B cell (primary cell): ENCODE results near the gene ABCC10. TPM values are rescaled to one million over a fixed set of nuclear protein-coding genes. Genes with fewer than 3 reads are reported as not detected.

Experiments used
- ATAC-seq: fragments of 200-7000 bp; cut with Tn5 transposase; one replicate; pipeline ENCODE4 v1.10.0; 2021; ENCODE audit warnings: low read depth, mild to moderate bottlenecking, moderate number of reproducible peaks, moderate library complexity
- CTCF ChIA-PET: fragments of 350-600 bp; sonication (Branson Sonifier 250); formaldehyde crosslinking; loops from one replicate; lab custom pipeline; 2021; ENCODE audit warnings: antibody characterized with exemption, inconsistent platforms; lab: Charles Lee
- POLR2A ChIA-PET: fragments of 350-600 bp; sonication (Branson Sonifier 250); formaldehyde crosslinking; loops from one replicate; lab custom pipeline; 2021; ENCODE audit warnings: antibody characterized with exemption; lab: Charles Lee
- DNase-seq: peaks from one replicate; pipeline ENCODE4 v3.0.0; 2013
- H2AFZ ChIP-seq: 2 replicates; pipeline ENCODE4 v1.6.1; 2012; ENCODE audit warnings: mild to moderate bottlenecking, low read depth, low read length; ENCODE audit not compliant: insufficient read depth, poor library complexity, severe bottlenecking
- H3K27ac ChIP-seq, 2 donors: 1 replicate in 1 of 2; 2 replicates in 1 of 2; pipeline ENCODE4 v1.5.1; 2012 to 2013; ENCODE audit warnings: low read length in 2 of 2, mild to moderate bottlenecking in 2 of 2, moderate library complexity in 1 of 2
- H3K27me3 ChIP-seq, 4 experiments: fragments of 200-600 bp in 1 of 4; sonication (generic) in 1 of 4; replicated peaks in 1 of 4; 1 replicate in 2 of 4; 2 replicates in 2 of 4; pipeline versions ENCODE4 v1.6.1 to v1.7.0; 2013 to 2016; ENCODE audit warnings: low read length in 3 of 4, mild to moderate bottlenecking in 2 of 4, mixed read lengths in 1 of 4, moderate library complexity in 1 of 4; ENCODE audit not compliant: insufficient read depth in 4 of 4, control insufficient read depth in 3 of 4; ENCODE audit errors: control extremely low read depth in 1 of 4
- H3K36me3 ChIP-seq, 2 experiments: replicated peaks in 1 of 2; 1 replicate in 1 of 2; 2 replicates in 1 of 2; pipeline versions ENCODE4 v1.6.1 to v1.7.1; 2013; ENCODE audit warnings: low read length in 1 of 2; ENCODE audit not compliant: insufficient read depth in 2 of 2, control insufficient read depth in 1 of 2; ENCODE audit errors: control extremely low read depth in 1 of 2, extremely low read depth in 1 of 2
- H3K4me1 ChIP-seq, 2 donors: fragments of 200-600 bp in 1 of 2; sonication (generic) in 1 of 2; 1 replicate in 1 of 2; 2 replicates in 1 of 2; pipeline versions ENCODE4 v1.5.1 to v1.6.1; 2013 to 2017; ENCODE audit warnings: low read length in 2 of 2; ENCODE audit not compliant: control insufficient read depth in 2 of 2, insufficient read depth in 2 of 2
- H3K4me2 ChIP-seq: replicated peaks from 2 replicates; pipeline ENCODE3; 2012; ENCODE audit warnings: mild to moderate bottlenecking, low read depth, low read length; ENCODE audit not compliant: poor library complexity, severe bottlenecking
- H3K4me3 ChIP-seq, 5 experiments: fragments of 200-600 bp in 1 of 5; sonication (generic) in 1 of 5; 1 replicate in 3 of 5; 2 replicates in 2 of 5; pipeline versions ENCODE4 v1.5.1 to v1.7.0; 2011 to 2016; ENCODE audit warnings: low read length in 4 of 5, mild to moderate bottlenecking in 4 of 5, low read depth in 2 of 5, control low read depth in 1 of 5, moderate library complexity in 1 of 5; ENCODE audit not compliant: insufficient read depth in 1 of 5; ENCODE audit errors: control extremely low read depth in 1 of 5, extremely low read depth in 1 of 5
- H3K79me2 ChIP-seq: fragments of 200-600 bp; sonication (generic); one replicate; pipeline ENCODE4 v1.6.0; 2016; ENCODE audit warnings: low read length; ENCODE audit not compliant: control insufficient read depth, insufficient read depth
- H3K9ac ChIP-seq: fragments of 200-600 bp; sonication (generic); 2 replicates; pipeline ENCODE4 v1.6.1; 2017; ENCODE audit warnings: mild to moderate bottlenecking, low read length, moderate library complexity
- H3K9me3 ChIP-seq, 3 donors: one replicate each; pipeline versions ENCODE4 v1.6.1 to v1.7.1; 2013; ENCODE audit warnings: low read length in 2 of 3; ENCODE audit not compliant: control insufficient read depth in 2 of 3, insufficient read depth in 1 of 3; ENCODE audit errors: control extremely low read depth in 1 of 3
- H4K20me1 ChIP-seq: 2 replicates; pipeline ENCODE4 v1.6.0; 2012; ENCODE audit warnings: mild to moderate bottlenecking, low read length; ENCODE audit not compliant: insufficient read depth, control insufficient read depth, poor library complexity, severe bottlenecking
- H3K27ac Mint-ChIP-seq: one replicate; pipeline ENCODE4 v1.8.0; 2021; ENCODE audit warnings: mixed read lengths
- H3K27me3 Mint-ChIP-seq: one replicate; pipeline ENCODE4 v1.8.0; 2021; ENCODE audit warnings: mixed read lengths
- H3K4me1 Mint-ChIP-seq: one replicate; pipeline ENCODE4 v1.8.0; 2021; ENCODE audit warnings: mixed read lengths
- H3K4me3 Mint-ChIP-seq: one replicate; pipeline ENCODE4 v1.8.0; 2021; ENCODE audit warnings: mixed read lengths
- H3K9me3 Mint-ChIP-seq: one replicate; pipeline ENCODE4 v1.8.0; 2022; ENCODE audit warnings: mixed read lengths; ENCODE audit not compliant: insufficient read depth
- CTCF ChIP-seq: fragments of 200-600 bp; IDR thresholded peaks from one replicate; pipeline ENCODE4 v1.8.0; 2022; ENCODE audit warnings: antibody characterized with exemption, mild to moderate bottlenecking
- EZH2 ChIP-seq: IDR thresholded peaks from 2 replicates; pipeline ENCODE4 v1.6.1; 2012; ENCODE audit warnings: borderline replicate concordance, low read depth, mild to moderate bottlenecking, moderate library complexity, low read length; ENCODE audit not compliant: insufficient read depth, poor library complexity, severe bottlenecking
- WGBS: methylation state at CpG from one replicate; pipeline ENCODE4 v1.1.5; 2013; ENCODE audit warnings: missing lambda C conversion rate; ENCODE audit not compliant: insufficient coverage; 5-methylcytosine and 5-hydroxymethylcytosine counted together
- intact Hi-C: fragments of 100-400 bp; cut with micrococcal nuclease; formaldehyde crosslinking; loops from one replicate; pipeline ENCODE4 v1.10.0; 2022
- polyA plus RNA-seq: library from polyadenylated mRNA; depleted of rRNA; stranded (reverse); fragments of >200 nt; gene quantifications from 2 replicates; pipeline ENCODE4 v1.2.3, GENCODE V29; 2012
- total RNA-seq, 2 donors: library from RNA; stranded (reverse); fragments of 120-200 nt in 1 of 2; gene quantifications; 1 replicate in 1 of 2; 2 replicates in 1 of 2; pipeline versions ENCODE4 v1.2.3 to v1.2.4, GENCODE V29; 2013 to 2022

Gene ABCC10
- total and polyA plus RNA-seq, 2 donors (not counting 1 experiment from before 2014, with no cell fraction given) = 39.5 to 71.5 TPM

- CTCF ChIA-PET = interaction anchor here (1.0 kb wide), 1 partner anchor 50 kb away, joined by 3 read pairs; no protein-coding TSS in a partner anchor
- H3K4me2 ChIP-seq = no peak overlapping the region
- no peaks in the 10 kb centered on the region for H3K9me3 ChIP-seq
- no peak for TF ChIP-seq EZH2
- TF ChIP-seq CTCF = no peak
- no peaks in the 10 kb centered on the region for H3K4me1 Mint-ChIP-seq
- 98% methylated on average over 15 of the region's 16 CpGs for WGBS
- H3K27me3 ChIP-seq = no peaks in the 10 kb centered on the region
- H3K27ac ChIP-seq = no peak overlapping the region
- no peak overlapping the region for H2AFZ ChIP-seq
- H3K4me3 ChIP-seq = no peak overlapping the region
- no peaks in the 10 kb centered on the region for H3K9me3 Mint-ChIP-seq
- peaks cover 0 to 66% of the 10 kb centered on the region in 2 experiments for H3K36me3 ChIP-seq
- H3K79me2 ChIP-seq = no peaks in the 10 kb centered on the region
- POLR2A ChIA-PET = no interaction called here
- no peak overlapping the region for H3K27ac Mint-ChIP-seq
- ATAC-seq (no peak), DNase-seq (no peak)
- H4K20me1 ChIP-seq = no peaks in the 10 kb centered on the region
- H3K9ac ChIP-seq = no peak overlapping the region
- no peak overlapping the region for H3K4me3 Mint-ChIP-seq
- no peaks in the 10 kb centered on the region for H3K4me1 ChIP-seq
- H3K27me3 Mint-ChIP-seq = no peaks in the 10 kb centered on the region
- intact Hi-C loops = no loop called here
Observed at GRCh38 chr6:43447604-43448003, 20.3 kb downstream of the ABCC10 start.

- Histone ChIP-seq H3K36me3 (peaks cover 0 to 57% of the 10 kb centered on the region in 2 experiments), H3K79me2 (no peaks in the 10 kb centered on the region), H3K27me3 (no peaks in the 10 kb centered on the region), H3K4me3 (no peak overlapping the region), H2AFZ (no peak overlapping the region), H3K27ac (no peak overlapping the region), H4K20me1 (no peaks in the 10 kb centered on the region), H3K4me2 (no peak overlapping the region), H3K9me3 (no peaks in the 10 kb centered on the region), H3K9ac (no peak overlapping the region), H3K4me1 (no peaks in the 10 kb centered on the region)
- ChIA-PET POLR2A (no interaction called here), CTCF (interaction anchor here (0.9 to 1.0 kb wide), 2 partner anchors 51 to 59 kb away, joined by 3 read pairs; no protein-coding TSS in a partner anchor)
- no peaks in the 10 kb centered on the region for H3K27me3 Mint-ChIP-seq
- intact Hi-C loops = no loop called here
- DNase-seq (no peak), ATAC-seq (no peak)
- no peaks in the 10 kb centered on the region for H3K4me1 Mint-ChIP-seq
- no peaks in the 10 kb centered on the region for H3K9me3 Mint-ChIP-seq
- H3K4me3 Mint-ChIP-seq = no peak overlapping the region
- no peak overlapping the region for H3K27ac Mint-ChIP-seq
- WGBS = 100% methylated on average over 3 of the region's 4 CpGs
- no peak for TF ChIP-seq CTCF
- no peak for TF ChIP-seq EZH2
Observed at GRCh38 chr6:43448916-43449315, 21.6 kb downstream of the ABCC10 start.
